ENCODE measurements around the gene OR2T2.
"Not testable (repeated sequence)": the region's sequence is repeated elsewhere in the genome, so short reads cannot be mapped to it uniquely, and the experiment has no call there.

DNA sequence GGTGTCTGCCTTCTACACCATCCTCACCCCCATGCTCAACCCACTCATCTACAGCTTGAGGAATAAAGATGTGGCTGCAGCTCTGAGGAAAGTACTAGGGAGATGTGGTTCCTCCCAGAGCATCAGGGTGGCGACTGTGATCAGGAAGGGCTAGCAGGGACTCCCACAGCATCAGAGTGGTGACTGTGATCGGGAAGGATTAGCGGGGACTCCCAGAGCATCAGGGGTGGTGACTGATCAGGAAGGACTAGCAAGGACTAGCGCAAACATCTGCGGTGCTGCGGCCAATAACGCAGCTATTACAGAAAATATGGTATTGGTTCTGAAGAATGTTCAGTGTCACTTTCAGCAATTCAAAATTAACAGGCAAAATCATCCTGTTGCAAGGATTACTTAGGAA is 8.2 kb downstream of the OR2T2 start:
- not testable (repeated sequence) for TF ChIP-seq CTCF (conservative IDR thresholded peaks at IDR 0.05); ZFX (IDR thresholded peaks at IDR 0.05)
